Measurements from ENCODE around the gene MAP2K5. TPM values are rescaled to one million over a fixed set of nuclear protein-coding genes. Genes with fewer than 3 reads are reported as not detected.

The MAP2K5 gene
- total and polyA plus RNA-seq, 4 donors, result 3.8 to 6.4 (median 5.6) TPM

DNA sequence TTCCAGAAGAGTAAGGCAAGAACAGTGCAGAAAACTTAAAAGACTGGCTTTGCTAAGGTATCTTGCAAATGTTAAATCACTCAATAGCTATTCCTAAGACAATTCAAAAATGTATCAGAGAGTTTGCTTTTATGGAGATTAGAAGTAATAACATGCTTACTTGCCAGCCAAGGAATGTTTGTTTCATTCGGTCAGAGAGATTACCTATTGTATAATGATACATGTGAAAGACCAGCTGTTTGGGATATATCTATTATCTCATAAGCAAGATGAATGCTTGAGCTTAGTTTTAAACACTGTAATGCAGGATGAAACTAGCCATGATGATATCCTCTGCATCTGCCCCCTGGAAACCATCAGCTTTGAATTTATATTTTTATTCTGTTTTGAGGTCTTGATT lies 70.7 kb downstream of the MAP2K5 start:
- no peak for DNase-seq (ENCODE audit: low spot score)
- WGBS, result 49% methylated on average over 1 of the region's 1 CpG
- peaks cover 8 to 28% (median 23%) of the 10 kb centered on the region in 4 donors for H3K4me1 ChIP-seq (ENCODE audit: control insufficient read depth in 4 of 4, insufficient read depth in 4 of 4, low read length in 3 of 4)

More for the DNA sequence above, 70.7 kb downstream of the MAP2K5 start:
- no peaks in the 10 kb centered on the region for H3K9me3 ChIP-seq (ENCODE audit: control insufficient read depth in 4 of 4, low read length in 3 of 4)
- H3K27ac ChIP-seq (ENCODE audit: low read depth in 1 of 2, low read length in 2 of 2), result no peak overlapping the region
- no peaks in the 10 kb centered on the region for H3K36me3 ChIP-seq (ENCODE audit: control insufficient read depth in 4 of 4, insufficient read depth in 3 of 4, low read depth in 1 of 4, low read length in 3 of 4)
- H3K4me3 ChIP-seq (ENCODE audit: low read depth in 1 of 3, low read length in 3 of 3), result no peak overlapping the region
- no peak overlapping the region for H3K9ac ChIP-seq (ENCODE audit: low read depth in 1 of 2, low read length in 2 of 2)
- TF ChIP-seq RAD21 (IDR thresholded peaks at IDR 0.05) (no peak), RXRA (IDR thresholded peaks at IDR 0.05) (no peak), SP1 (IDR thresholded peaks at IDR 0.05) (no peak), REST (IDR thresholded peaks at IDR 0.05) (no peak), TAF1 (conservative IDR thresholded peaks at IDR 0.05) (no peak), ZBTB33 (IDR thresholded peaks at IDR 0.05) (no peak), FOXA1 (IDR thresholded peaks at IDR 0.05) (no peak), JUND (IDR thresholded peaks at IDR 0.05) (no peak), HNF4A (conservative IDR thresholded peaks at IDR 0.05) (no peak), NR2F2 (IDR thresholded peaks at IDR 0.05) (no peak), YY1 (IDR thresholded peaks at IDR 0.05) (no peak), FOXA2 (IDR thresholded peaks at IDR 0.05) (no peak), EGR1 (IDR thresholded peaks at IDR 0.05; ENCODE audit: low read depth in 2 of 2) (no peak), GABPA (IDR thresholded peaks at IDR 0.05 in 1 of 2, conservative IDR thresholded peaks at IDR 0.05 in 1 of 2) (no peak), HNF4G (IDR thresholded peaks at IDR 0.05) (no peak)
- TF ChIP-seq, protein P1, sequence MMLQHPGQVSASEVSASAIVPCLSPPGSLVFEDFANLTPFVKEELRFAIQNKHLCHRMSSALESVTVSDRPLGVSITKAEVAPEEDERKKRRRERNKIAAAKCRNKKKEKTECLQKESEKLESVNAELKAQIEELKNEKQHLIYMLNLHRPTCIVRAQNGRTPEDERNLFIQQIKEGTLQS (IDR thresholded peaks at IDR 0.05), result no peak
- TF ChIP-seq, protein P2, sequence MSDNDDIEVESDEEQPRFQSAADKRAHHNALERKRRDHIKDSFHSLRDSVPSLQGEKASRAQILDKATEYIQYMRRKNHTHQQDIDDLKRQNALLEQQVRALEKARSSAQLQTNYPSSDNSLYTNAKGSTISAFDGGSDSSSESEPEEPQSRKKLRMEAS (IDR thresholded peaks at IDR 0.05), result no peak
- TF ChIP-seq, protein P3, sequence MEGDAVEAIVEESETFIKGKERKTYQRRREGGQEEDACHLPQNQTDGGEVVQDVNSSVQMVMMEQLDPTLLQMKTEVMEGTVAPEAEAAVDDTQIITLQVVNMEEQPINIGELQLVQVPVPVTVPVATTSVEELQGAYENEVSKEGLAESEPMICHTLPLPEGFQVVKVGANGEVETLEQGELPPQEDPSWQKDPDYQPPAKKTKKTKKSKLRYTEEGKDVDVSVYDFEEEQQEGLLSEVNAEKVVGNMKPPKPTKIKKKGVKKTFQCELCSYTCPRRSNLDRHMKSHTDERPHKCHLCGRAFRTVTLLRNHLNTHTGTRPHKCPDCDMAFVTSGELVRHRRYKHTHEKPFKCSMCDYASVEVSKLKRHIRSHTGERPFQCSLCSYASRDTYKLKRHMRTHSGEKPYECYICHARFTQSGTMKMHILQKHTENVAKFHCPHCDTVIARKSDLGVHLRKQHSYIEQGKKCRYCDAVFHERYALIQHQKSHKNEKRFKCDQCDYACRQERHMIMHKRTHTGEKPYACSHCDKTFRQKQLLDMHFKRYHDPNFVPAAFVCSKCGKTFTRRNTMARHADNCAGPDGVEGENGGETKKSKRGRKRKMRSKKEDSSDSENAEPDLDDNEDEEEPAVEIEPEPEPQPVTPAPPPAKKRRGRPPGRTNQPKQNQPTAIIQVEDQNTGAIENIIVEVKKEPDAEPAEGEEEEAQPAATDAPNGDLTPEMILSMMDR (IDR thresholded peaks at IDR 0.05; ENCODE audit: low read depth, low read length, missing input control), result no peak
- no peaks in the 10 kb centered on the region for H3K27me3 ChIP-seq (ENCODE audit: control insufficient read depth in 4 of 4, insufficient read depth in 4 of 4, low read length in 3 of 4)

Measured in liver (tissue), 9 donors.